Measurements from ENCODE around the gene CMIP.
"Not testable (repeated sequence)": the region's sequence is repeated elsewhere in the genome, so short reads cannot be mapped to it uniquely, and the experiment has no call there.

The CMIP gene

DNA sequence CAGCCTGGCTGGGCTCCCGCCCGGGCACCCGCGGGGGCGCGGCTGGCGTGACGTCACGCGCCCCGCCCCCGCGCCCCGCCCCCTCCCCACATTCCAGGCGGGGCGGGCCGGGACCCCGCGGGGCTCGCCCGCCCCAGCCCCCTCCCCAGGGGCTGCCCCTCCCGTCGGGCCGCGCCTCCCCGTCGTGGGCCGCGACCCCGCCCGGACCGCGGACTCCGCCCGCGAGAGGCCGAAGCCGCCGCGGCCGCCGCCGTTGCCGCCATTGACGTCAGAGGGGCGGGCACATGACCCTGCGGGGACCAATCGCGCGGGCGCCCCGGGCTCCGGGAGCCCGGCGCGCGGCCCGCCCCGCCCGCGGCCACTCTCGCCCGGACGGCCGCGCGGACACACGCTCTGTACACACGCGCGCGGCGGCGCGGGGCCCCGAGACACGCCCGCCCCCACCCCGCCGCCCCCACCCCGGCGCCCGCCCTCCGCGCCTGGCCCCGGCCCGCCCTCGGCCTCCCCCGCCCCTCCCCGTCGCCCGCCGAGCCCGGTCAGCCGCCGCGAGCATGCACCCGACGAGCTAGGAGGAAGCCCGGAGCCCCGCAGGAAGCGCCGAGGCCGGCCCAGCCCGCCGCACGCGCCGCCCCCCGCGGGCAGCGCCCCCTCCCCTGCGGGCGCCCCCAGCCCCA, at the start of gene CMIP:
CMIP (plus strand) TSS at position 361 of the 674 bp plus-strand sequence.
- peak; percentile 72 for DNase-seq (ENCODE audit: low spot score)

DNA sequence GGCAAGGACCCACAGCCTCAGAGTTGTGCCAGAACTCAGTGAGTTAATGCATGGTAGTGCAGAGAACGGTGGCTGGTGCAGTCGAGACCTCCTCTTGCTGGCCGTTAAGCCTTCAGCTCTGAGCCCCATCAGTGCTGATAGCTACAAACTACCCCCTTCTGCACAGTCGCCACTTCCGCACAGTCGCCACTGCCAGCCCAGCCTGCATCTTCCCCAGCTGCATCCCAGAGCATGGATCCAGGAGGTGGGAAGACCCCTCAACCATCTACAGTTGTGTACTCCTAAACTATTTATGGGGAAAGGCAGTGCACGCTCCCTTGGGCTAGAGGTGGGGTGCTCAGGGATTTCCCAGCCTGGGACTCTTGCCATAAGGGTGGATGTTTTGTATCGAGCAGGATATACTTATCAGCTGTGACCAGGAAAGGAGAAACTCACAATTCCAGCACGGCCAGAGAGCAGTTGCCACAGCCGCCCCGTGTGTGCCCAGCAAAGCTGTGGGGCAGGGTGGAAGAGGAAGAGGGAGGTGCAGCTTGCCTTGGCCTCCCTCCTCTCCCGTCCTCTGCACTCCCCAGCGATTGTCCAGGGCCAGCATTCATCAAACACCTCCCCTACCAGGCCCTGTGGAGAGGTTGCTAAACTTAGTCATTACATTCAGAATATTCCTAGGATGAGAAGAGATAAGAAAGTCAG, 49.5 kb upstream of the CMIP start:
- no peak for DNase-seq (ENCODE audit: low spot score)

DNA sequence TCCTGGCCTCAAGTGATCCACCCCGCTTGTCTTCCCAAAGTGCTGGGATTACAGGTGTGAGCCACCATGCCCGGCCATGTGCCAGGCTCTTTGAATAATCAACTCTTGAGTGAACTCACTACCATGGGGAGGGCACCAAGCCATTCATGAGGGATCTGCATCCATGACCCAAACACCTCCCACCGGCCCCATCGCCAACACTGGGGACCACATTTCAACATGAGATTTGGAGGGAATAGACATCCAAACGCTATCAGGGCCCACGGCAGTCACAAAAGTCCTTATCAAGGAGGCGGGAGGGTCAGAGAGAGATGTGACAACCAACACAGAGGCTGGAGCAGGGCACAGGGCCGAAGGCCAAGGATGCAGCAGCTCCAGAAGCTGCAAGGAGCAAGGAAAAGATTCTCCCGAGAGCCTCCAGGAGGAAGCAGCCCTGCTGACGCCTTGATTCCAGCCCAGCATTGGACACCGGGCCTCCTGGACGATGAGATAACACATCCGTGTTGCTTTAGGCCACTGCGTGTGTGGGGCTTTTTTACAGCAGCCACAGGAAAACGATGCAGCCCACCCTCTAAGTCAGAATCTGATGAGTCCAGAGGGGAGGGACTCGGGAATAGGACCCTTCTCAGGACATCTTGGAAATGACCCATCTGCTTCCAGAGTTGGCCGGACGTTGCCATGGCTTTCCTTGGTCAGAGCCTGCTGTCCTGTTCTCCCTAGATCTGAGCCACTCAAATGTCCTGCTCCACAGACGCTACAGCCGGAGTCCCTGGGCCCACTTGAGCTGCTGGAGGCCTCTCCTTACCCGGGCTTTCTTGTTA, 47.3 kb upstream of the CMIP start:
- no peak for DNase-seq (ENCODE audit: low spot score)

DNA sequence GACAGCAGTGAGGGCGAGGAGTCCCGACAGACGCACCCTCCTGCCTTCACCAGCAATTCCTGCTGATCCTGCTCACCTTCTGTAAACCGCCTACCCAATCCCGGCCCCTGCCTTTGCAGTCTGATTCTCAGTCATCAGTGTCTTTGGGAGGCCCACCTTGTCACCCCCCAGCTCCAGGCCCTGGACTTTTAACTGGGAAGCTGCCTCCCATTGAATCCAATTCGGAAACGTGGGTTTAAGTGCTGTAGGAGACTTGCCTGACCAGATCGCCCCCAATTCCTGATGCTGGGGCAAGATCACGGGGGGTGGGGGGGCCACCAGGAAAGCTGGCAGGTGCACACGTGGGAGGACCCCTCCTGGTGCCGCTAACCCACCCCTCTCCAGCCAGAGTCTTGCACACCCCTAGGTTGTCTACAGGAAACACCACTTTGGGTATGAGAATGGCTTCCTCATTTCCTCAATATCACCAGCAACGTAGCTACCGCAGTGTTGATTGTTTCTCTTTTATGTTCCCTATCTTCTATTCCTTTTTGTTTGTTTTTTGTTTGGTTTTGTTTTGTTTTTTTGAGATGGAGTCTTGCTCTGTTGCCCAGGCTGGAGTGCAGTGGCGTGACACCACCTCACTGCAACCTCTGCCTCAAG, 46.6 kb upstream of the CMIP start:
- DNase-seq (ENCODE audit: low spot score), result no peak

- DNase-seq (ENCODE audit: low spot score), result no peak
These were observed 44.7 kb upstream of the CMIP start for GRCh38 chr16:81399909-81400308.

GRCh38 chr16:81401035-81401950, 43.3 kb upstream of the CMIP start:
- DNase-seq (ENCODE audit: low spot score), result no peak

- DNase-seq (ENCODE audit: low spot score), result no peak
These were observed 41.4 kb upstream of the CMIP start for GRCh38 chr16:81403208-81403600.

DNA sequence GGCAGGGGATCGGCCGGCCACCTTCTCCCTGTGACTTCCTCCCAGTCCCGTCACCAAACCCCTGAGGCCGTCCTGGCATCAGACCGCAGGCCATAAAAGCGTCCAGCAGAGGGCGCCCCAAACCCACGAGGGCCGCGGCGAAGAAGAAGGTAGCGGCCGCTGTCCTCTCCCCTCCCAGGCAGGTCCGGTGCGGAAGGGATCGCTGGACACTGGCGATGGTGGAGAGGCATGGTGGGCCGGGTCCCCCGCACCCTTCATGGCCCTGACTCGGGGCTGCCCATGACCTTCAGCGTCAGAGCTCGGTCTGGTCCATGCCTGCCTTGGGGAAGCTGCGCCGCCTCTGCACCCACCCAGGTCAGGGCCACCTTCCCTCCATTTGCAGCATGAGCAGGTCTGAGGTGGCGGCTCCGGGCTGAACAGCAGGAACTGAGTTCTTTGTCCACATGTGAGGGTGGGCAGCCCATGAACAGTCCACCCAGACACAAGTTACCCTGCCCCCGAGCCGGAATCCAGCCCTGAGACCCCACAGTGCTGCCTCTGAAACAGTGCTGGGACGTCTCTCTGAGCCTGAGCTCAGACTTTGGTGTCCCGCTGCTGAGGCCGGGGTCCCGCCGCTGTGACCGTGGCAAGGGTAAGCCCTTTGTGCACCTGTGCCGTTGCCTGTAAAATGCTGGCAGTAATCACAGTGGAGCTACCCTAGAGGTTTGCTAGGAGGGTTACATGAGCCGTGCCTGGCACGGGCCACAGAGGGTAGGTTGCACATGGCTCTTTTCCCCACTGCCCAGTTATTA, 40.8 kb upstream of the CMIP start:
- peak; percentile 83 for DNase-seq (ENCODE audit: low spot score)

- not testable (repeated sequence) for DNase-seq (ENCODE audit: low spot score)
These were observed 39.6 kb upstream of the CMIP start for GRCh38 chr16:81405002-81405401.

- DNase-seq (ENCODE audit: low spot score), result no peak
These were observed 38.9 kb upstream of the CMIP start for GRCh38 chr16:81405702-81406113.

DNA sequence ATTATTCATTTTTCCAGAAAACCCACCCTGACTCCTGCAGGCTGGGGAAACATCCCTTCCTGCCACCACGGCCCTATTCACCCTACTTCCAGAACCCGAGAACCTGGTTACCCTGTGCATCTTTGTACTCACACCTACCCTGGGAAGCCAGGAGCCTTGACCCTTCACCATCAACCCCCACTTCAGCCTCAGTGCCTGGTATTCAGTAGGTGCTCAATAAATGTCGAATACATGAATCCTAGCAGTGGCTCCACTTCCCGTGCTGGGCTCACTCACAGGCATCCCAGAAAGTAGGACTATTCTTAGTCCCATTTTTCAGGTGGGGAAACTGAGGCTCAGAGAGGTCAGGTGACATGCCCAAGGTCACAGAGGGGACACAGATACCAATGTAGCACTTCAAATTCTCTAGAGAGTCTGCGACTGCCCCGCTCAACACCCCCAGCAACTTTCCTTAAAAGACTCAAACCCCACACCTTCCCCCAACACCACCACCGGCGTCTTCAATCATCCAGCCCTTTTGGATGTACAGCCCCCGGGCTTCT, 36.1 kb upstream of the CMIP start:
- DNase-seq (ENCODE audit: low spot score), result no peak

GRCh38 chr16:81409016-81409556, 35.5 kb upstream of the CMIP start:
- no peak for DNase-seq (ENCODE audit: low spot score)

DNA sequence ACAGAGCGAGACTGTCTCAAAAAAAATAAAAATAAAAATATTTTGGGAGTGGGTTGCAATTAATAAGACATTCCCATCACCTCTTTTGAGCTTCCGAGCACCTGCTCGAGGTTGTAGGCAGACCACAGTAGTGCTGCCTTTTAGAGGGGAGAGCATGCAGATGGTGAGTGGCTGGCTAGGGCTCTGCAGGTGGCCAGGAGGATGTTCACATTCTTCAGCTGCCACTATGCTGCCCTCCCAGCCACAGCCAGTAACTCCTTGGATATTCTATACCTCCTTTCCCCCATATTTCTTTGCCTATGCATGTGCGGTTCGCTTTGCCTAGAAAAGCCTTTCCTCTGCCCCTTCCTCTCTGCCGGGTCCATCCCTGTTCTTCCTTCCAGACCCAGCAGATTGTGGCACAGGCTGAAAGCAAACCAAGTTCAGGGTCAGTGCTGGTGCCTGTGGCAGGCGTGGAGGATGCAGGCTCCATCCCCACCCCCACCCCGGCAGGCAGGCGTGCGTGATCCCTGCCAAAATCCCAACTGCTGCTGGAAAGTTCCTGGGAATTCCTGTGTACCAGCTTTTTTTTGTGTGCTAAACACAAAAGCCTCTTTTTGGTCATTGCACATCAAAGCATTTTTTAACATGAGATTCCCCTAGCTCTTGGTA, 33.8 kb upstream of the CMIP start:
- no peak for DNase-seq (ENCODE audit: low spot score)

DNA sequence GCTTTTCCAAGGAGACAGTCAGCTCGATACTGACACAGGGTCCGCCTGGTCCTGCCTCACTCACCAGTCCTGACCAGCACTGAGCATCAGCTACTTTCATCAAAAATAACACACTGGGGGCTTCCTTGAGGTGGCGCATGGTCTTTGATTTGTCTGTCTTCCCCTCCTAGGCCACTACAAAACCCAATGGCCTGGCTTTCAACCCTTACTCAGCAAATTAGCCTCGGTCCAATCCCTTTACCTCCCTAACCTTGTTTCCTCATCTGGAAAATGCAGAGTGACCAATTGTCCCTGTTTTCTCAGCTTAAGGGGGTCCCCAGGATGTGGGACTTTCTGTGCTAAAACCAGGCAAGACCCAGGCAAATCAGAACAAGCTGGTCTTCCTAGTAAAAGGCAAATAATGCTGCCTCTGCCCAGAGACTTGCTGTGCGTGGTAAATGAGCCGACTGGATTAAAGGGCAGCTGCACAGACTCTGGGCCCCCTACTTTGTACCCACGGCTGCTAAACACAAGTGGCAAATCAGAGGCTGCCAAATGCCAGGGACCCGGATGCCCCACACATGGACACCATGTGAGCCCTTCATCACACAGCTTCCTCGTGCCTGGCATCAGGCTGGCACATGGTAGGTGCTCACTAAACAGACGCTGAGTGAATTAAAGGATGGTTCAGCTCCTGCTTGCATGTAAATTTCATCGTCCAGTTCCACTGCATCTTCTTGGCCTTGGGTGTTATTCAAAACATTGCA, 31.2 kb upstream of the CMIP start:
- no peak for DNase-seq (ENCODE audit: low spot score)

DNA sequence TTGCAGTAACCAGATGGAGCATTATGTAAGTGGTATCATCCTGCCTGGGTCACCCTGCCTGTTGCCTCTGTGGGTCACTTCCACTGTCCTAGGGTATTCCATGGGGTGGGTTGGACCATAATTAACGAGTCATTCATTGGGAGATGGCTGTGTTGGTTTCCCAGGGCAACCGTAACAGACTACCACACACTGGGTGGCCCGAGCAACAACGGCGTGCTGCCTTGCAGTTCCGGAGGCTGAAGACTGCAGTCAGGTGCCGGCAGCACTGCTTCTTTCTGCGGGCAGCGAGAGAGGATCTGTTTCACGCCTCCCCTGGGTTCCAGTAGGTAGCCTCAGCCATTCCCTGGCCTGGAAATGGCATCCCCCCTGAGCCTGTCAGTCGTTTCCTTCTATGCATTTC, 28.9 kb upstream of the CMIP start:
- no peak for DNase-seq (ENCODE audit: low spot score)

- no peak for DNase-seq (ENCODE audit: low spot score)
These were observed 27.9 kb upstream of the CMIP start for GRCh38 chr16:81416749-81417148.

DNA sequence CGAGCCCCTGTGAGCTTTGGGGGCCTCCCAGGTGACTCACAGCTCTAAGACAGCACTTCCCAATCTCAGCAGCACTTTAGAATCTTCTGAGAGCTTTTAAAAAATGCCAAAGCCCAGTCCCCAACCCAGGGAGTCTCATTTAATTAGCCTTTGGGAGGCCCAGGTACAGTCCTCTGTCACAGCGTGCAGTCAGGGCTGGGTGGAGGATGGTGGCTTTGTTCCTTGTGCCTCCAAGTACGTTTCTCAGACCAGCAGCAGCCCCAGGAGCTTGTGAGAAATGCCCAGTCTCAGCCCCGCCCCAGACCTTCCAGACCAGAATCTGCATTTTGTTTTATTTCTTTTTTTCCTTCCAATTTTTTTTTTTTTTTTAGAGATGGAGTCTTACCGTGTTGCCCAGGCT, 27.4 kb upstream of the CMIP start:
- DNase-seq (ENCODE audit: low spot score), result no peak

DNA sequence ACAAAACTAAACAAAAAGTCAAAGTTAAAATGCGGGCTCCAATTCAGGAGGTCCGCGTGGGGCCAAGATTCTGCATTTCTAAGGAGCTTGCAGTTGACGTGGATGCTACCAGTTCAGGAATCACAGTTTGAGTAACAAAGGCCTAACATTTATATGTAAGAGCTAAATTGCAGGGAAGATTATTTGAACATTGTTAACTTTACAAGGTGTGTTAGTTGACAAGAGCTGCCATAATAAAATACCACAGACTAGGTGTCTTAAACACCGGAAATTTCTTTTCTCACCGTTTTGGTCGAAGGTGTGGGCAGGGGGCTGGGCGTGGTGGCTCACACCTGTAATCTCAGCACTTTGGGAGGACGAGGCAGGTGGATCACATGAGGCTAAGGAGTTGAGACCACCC, 24.8 kb upstream of the CMIP start:
- no peak for DNase-seq (ENCODE audit: low spot score)

DNA sequence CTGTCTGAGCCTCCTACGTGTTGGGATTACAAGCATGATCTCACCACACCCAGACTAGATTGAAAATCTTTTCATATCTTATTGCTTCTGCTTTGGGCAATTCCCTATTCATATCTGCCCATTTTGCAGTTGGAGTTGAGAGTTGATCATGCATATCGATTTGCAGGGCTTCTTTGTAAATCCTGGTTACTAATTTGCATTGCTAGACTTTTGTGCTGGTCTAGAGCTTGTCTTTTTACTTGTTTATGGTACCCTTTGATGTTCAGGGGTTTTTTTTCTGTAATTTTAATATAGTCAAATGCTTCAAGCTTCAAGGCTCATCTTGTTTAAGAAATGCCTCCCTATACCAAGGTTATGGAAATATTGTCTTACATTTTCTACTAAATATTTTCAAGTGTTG, 23.5 kb upstream of the CMIP start:
- DNase-seq (ENCODE audit: low spot score), result no peak
